Measurements from ENCODE around the gene SLC43A3. TPM values are rescaled to one million over a fixed set of nuclear protein-coding genes. Genes with fewer than 3 reads are reported as not detected.

The SLC43A3 gene
- total RNA-seq, 2 experiments from 2014 or later, result 67.4 to 67.8 TPM

GRCh38 chr11:57417056-57417455 is 9.9 kb downstream of the SLC43A3 start:
- Mint-ChIP-seq H3K4me1 (peaks cover 25% of the 10 kb centered on the region), H3K27ac (no peak overlapping the region), H3K9me3 (no peaks in the 10 kb centered on the region), H3K36me3 (peaks cover 71% of the 10 kb centered on the region), H3K27me3 (no peaks in the 10 kb centered on the region), H3K4me3 (no peak overlapping the region)
- POLR2A ChIA-PET, result interaction anchor here (1.1 kb wide), 1 partner anchor 9 kb away, joined by 3 read pairs; no protein-coding TSS in a partner anchor
- ATAC-seq (ENCODE audit: low read depth), result no peak
- no peak for DNase-seq

GRCh38 chr11:57416436-57416835 is 10.5 kb downstream of the SLC43A3 start:
- Mint-ChIP-seq H3K27ac (no peak overlapping the region), H3K4me1 (peaks cover 20% of the 10 kb centered on the region), H3K4me3 (no peak overlapping the region), H3K9me3 (no peaks in the 10 kb centered on the region), H3K36me3 (peaks cover 70% of the 10 kb centered on the region), H3K27me3 (no peaks in the 10 kb centered on the region)
- ATAC-seq (ENCODE audit: low read depth) (no peak), DNase-seq (no peak)
- POLR2A ChIA-PET, result interaction anchor here (1.1 kb wide), 1 partner anchor 10 kb away, joined by 3 read pairs; no protein-coding TSS in a partner anchor

- Mint-ChIP-seq H3K9me3 (no peaks in the 10 kb centered on the region), H3K27ac (no peak overlapping the region), H3K4me3 (no peak overlapping the region), H3K36me3 (peaks cover 63% of the 10 kb centered on the region), H3K4me1 (peaks cover 21% of the 10 kb centered on the region), H3K27me3 (no peaks in the 10 kb centered on the region)
- DNase-seq, result no peak
- ATAC-seq (ENCODE audit: low read depth), result no peak
- POLR2A ChIA-PET, result no interaction called here
Observed at GRCh38 chr11:57414612-57415212, 12.2 kb downstream of the SLC43A3 start.

DNA sequence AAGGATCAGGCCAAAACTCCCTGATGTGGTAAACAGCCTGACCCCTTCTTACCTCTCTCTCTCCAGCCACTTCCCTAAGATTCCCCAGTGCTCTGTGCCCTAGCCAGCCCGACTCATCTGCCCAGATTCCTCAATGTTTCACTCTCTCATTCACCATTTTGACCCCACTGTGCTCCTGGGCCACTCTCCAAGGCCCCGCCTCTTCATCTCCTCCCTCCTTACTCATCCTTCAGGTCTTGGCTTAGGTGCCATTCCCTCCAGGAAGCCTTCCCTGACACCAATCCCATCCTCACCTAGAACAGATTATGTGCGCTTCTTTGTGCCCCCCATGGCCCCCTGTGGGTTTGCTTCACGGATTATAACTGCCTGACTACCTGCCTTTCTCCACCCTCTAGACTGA is 13.2 kb downstream of the SLC43A3 start:
- DNase-seq (no peak), ATAC-seq (ENCODE audit: low read depth) (no peak)
- H3K36me3 Mint-ChIP-seq, result peaks cover 58% of the 10 kb centered on the region
- H3K27me3 Mint-ChIP-seq, result no peaks in the 10 kb centered on the region
- POLR2A ChIA-PET, result no interaction called here
- H3K4me1 Mint-ChIP-seq, result peaks cover 21% of the 10 kb centered on the region
- H3K4me3 Mint-ChIP-seq, result no peak overlapping the region
- H3K27ac Mint-ChIP-seq, result peak overlapping the region; percentile 52
- no peaks in the 10 kb centered on the region for H3K9me3 Mint-ChIP-seq

DNA sequence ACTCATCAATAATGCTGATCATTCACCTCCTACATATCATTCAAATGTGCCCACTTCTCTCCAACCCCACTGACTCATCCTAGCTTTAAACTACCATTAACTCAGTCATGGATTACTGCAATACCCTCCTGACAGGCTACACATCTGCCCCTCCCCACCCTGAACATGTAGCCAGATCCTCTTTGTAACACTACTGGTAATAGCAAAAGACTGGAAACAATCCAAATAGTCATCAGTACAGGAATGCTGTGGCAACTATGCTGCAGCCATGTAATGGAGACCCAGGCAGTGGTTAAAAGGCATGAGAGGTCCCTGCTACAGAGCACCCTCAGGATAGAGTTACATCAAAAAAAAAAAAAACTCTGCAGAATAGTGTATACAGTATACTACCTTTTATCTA is 16.6 kb downstream of the SLC43A3 start:
- H3K4me1 Mint-ChIP-seq, result peaks cover 38% of the 10 kb centered on the region
- no peak for ATAC-seq (ENCODE audit: low read depth)
- H3K27me3 Mint-ChIP-seq, result no peaks in the 10 kb centered on the region
- DNase-seq, result no peak
- POLR2A ChIA-PET, result no interaction called here
- no peak overlapping the region for H3K27ac Mint-ChIP-seq
- H3K36me3 Mint-ChIP-seq, result peaks cover 62% of the 10 kb centered on the region
- H3K9me3 Mint-ChIP-seq, result no peaks in the 10 kb centered on the region
- H3K4me3 Mint-ChIP-seq, result no peak overlapping the region

DNA sequence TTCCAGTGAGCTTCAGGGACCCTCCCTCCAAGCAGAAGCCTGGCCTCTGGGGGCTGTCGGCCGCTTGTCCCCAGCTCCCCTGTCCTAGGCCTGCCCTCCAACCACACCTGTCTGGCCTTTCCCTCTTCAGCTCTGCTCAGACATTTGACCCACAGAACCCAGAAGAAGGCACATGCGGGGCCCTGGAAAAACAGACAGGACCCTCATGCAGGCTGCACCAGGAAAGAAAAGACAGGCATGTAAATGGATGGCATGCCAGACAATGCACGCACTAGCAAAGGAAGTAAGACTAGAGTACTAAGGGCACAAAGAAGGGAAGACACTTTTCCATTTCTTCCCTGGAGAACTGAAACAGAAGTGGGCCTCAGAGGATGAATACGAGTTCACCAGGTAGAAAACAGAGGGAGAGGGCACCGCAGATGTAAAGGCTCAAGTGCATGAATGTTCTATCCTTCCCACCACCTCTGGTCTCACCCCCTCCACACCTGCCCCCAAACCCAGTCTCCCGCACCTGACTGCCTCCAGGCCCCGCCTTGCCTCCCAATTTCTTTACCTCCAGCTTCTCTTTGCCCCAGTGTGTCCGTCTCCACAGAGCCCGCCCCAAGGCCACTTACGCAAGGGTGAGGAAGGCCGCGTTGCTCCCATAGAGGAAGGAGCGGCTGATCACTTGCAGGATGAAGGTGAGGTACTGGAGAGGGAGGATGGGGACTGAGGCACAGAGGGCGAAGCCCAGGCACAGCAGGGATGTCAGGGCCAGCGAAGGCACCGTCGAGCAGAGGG is 17.4 kb downstream of the SLC43A3 start:
- no peaks in the 10 kb centered on the region for H3K27me3 Mint-ChIP-seq

DNA sequence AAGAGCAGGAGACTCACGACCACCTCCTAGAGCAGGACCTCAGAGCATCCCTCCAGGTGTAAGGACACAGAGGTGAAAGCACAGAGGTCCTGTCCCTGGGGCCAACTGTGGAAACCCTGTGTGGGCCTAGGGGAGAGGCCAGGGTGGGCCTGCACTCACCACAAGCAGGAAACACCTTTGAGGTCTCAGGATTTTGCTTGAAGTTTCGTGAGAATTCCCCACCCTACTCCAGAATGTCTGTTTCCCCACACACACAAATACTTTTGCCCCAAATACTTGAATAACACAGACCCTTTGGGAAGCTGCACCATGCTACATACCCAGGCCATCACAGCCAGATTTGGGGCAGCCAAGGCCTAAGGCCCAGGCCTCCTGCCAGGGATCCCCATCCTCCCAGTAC is 18.1 kb downstream of the SLC43A3 start:
- POLR2A ChIA-PET, result interaction anchor here (0.7 to 0.8 kb wide), 2 partner anchors 16 to 17 kb away, joined by 3 read pairs; no protein-coding TSS in a partner anchor
- Mint-ChIP-seq H3K4me1 (peaks cover 34% of the 10 kb centered on the region), H3K4me3 (no peak overlapping the region), H3K36me3 (peaks cover 55% of the 10 kb centered on the region), H3K27ac (no peak overlapping the region), H3K9me3 (no peaks in the 10 kb centered on the region), H3K27me3 (no peaks in the 10 kb centered on the region)
- DNase-seq, result no peak
- no peak for ATAC-seq (ENCODE audit: low read depth)

More for the DNA sequence above, 17.4 kb downstream of the SLC43A3 start:
- ATAC-seq (ENCODE audit: low read depth) (no peak), DNase-seq (no peak)
- H3K4me3 Mint-ChIP-seq, result no peak overlapping the region
- H3K9me3 Mint-ChIP-seq, result no peaks in the 10 kb centered on the region
- POLR2A ChIA-PET, result interaction anchor here (0.8 kb wide), 1 partner anchor 15 kb away, joined by 3 read pairs; no protein-coding TSS in a partner anchor
- peaks cover 60% of the 10 kb centered on the region for H3K36me3 Mint-ChIP-seq
- no peak overlapping the region for H3K27ac Mint-ChIP-seq
- peaks cover 36% of the 10 kb centered on the region for H3K4me1 Mint-ChIP-seq

DNA sequence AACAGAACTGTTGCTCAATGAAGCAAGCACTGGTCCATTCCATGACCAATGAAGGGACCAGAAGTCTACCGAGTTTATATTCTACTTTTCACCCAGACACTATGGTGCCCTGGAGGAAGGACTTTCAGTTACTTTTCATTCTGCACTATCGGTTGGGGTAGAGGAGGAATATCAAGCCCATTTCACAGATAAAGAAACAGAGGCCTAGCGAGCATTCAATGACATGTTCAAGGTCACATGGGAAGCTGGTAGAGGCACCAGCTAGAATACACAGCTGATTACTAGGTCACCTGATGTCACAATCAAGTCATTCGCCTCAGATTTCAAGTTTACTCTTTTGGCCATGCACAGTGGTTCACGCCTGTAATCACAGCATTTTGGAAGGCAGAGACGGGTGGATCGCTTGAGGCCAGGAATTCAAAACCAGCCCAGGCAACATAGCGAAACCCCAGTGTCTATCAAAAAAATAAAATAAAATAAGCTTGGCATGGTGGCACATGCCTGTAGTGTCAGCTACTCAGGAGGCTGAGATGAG is 18.9 kb downstream of the SLC43A3 start:
- Mint-ChIP-seq H3K36me3 (peaks cover 50% of the 10 kb centered on the region), H3K27ac (no peak overlapping the region), H3K9me3 (no peaks in the 10 kb centered on the region), H3K4me1 (peaks cover 27% of the 10 kb centered on the region), H3K27me3 (no peaks in the 10 kb centered on the region), H3K4me3 (no peak overlapping the region)
- DNase-seq, result no peak
- no peak for ATAC-seq (ENCODE audit: low read depth)
- POLR2A ChIA-PET, result no interaction called here

DNA sequence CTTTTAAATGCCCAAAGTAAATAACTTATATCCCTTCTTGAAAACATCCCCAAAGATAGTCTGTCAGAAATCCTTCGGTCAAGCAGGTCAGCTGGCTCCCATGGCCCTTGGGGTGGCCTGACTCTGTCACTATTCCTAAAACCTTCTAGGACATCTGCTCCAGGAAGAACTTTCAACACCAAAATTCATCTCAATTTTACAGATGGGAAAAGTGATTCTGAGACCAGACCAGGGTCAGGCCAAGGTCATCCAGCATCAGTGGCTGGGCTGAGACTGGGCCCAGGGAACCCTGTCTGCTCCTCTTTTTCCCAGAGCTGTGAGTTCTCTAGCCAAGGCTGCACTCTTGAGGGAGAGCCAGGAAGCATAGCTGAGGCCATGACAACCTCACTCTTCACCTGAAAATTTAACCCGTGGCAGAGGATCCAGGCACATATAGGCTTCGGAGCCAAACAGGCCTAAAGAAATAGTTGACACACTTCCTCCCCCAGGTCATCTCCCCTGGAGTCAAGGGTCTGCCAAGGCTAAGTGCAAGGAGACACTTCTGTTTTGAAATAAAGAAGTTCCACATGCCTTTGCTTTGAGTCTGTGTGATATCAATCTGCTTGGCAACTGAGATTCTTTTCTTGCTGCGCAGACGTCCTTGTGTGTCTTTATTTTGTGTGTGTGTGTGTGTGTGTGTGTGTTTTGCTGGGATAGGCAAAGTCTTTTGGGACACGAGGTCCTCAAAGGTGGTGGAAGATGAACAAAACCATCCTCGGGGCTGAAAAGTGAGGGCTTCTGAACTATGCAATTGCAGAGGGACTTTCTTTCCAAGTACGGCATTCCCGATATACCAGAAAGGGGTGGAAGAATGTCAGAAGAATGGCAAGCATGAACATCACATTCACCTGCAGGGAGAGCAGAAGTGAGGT is 19.7 kb downstream of the SLC43A3 start:
- H3K4me1 Mint-ChIP-seq, result peaks cover 27% of the 10 kb centered on the region
- no peak for ATAC-seq (ENCODE audit: low read depth)
- POLR2A ChIA-PET, result no interaction called here
- DNase-seq, result no peak
- H3K27ac Mint-ChIP-seq, result peak overlapping the region; percentile 44
- H3K36me3 Mint-ChIP-seq, result peaks cover 46% of the 10 kb centered on the region
- no peak overlapping the region for H3K4me3 Mint-ChIP-seq
- H3K27me3 Mint-ChIP-seq, result no peaks in the 10 kb centered on the region
- H3K9me3 Mint-ChIP-seq, result no peaks in the 10 kb centered on the region

- peak overlapping the region; percentile 13 for H3K4me3 Mint-ChIP-seq
- peak; percentile 42 for ATAC-seq (ENCODE audit: low read depth)
- no peaks in the 10 kb centered on the region for H3K9me3 Mint-ChIP-seq
- no peak for DNase-seq
- H3K4me1 Mint-ChIP-seq, result peaks cover 27% of the 10 kb centered on the region
- POLR2A ChIA-PET, result interaction anchor here (0.6 kb wide), 1 partner anchor 57 kb away, joined by 3 read pairs; no protein-coding TSS in a partner anchor
- H3K27ac Mint-ChIP-seq, result peak overlapping the region; percentile 44
- peaks cover 42% of the 10 kb centered on the region for H3K36me3 Mint-ChIP-seq
- H3K27me3 Mint-ChIP-seq, result no peaks in the 10 kb centered on the region
Observed at GRCh38 chr11:57406337-57406904, 20.5 kb downstream of the SLC43A3 start.

DNA sequence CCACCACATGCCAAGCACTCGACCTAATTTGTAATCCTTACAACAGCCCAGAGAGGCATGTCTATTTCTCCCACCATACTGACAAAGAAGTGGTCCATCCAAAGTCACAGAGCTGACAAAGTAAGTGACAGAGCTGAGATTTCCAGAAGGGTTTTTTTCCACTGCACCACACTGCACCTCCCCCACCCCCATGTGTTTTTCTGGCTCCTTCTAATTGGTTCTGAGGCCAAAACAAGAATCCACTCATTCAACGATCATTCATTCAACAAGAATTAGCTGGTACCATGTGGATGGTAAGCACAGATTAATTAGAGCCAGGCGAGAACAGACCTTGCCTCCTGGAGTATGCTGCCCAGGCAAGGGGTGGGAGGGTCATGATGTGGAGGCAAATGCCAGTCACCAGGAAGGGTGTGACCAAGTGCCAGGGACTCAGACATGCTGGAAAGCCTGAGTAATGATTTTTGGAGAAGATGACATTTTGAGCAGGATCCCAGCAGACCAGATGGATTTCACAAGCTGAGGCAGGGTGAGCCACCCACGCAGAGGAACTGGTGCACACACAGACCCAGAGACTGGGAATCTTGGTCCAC is 21.6 kb downstream of the SLC43A3 start:
- POLR2A ChIA-PET, result no interaction called here
- Mint-ChIP-seq H3K36me3 (peaks cover 37% of the 10 kb centered on the region), H3K4me3 (no peak overlapping the region)

GRCh38 chr11:57403802-57404147 is 23.1 kb downstream of the SLC43A3 start:
- Mint-ChIP-seq H3K27ac (no peak overlapping the region), H3K4me1 (peaks cover 21% of the 10 kb centered on the region), H3K36me3 (peaks cover 34% of the 10 kb centered on the region), H3K9me3 (no peaks in the 10 kb centered on the region), H3K4me3 (no peak overlapping the region), H3K27me3 (no peaks in the 10 kb centered on the region)
- ATAC-seq (ENCODE audit: low read depth), result no peak
- POLR2A ChIA-PET, result no interaction called here
- DNase-seq, result no peak

More for the DNA sequence above, 21.6 kb downstream of the SLC43A3 start:
- Mint-ChIP-seq H3K27ac (peak overlapping the region; percentile 70), H3K27me3 (no peaks in the 10 kb centered on the region), H3K4me1 (peaks cover 27% of the 10 kb centered on the region), H3K9me3 (no peaks in the 10 kb centered on the region)
- no peak for DNase-seq
- ATAC-seq (ENCODE audit: low read depth), result no peak

All from activated naive CD8-positive, alpha-beta T cell treated with anti-CD3 and anti-CD28 coated beads, Interleukin-2, amount 10 ng/mL, durations not matched to agents 7 days and 5 days (primary cell).